ENCODE data around the gene CHI3L1.

Gene CHI3L1

GRCh38 chr1:203207751-203208150, 21.2 kb upstream of the CHI3L1 start:
- DNase-seq (ENCODE audit: low read depth, low spot score) = no peak
- no peak overlapping the region for H3K4me3 ChIP-seq (ENCODE audit: low read depth, low read length)
- in situ Hi-C loops (cut with HindIII; ENCODE audit: low sequenced_read_pairs) = no loop called here
- TF ChIP-seq, protein P1, sequence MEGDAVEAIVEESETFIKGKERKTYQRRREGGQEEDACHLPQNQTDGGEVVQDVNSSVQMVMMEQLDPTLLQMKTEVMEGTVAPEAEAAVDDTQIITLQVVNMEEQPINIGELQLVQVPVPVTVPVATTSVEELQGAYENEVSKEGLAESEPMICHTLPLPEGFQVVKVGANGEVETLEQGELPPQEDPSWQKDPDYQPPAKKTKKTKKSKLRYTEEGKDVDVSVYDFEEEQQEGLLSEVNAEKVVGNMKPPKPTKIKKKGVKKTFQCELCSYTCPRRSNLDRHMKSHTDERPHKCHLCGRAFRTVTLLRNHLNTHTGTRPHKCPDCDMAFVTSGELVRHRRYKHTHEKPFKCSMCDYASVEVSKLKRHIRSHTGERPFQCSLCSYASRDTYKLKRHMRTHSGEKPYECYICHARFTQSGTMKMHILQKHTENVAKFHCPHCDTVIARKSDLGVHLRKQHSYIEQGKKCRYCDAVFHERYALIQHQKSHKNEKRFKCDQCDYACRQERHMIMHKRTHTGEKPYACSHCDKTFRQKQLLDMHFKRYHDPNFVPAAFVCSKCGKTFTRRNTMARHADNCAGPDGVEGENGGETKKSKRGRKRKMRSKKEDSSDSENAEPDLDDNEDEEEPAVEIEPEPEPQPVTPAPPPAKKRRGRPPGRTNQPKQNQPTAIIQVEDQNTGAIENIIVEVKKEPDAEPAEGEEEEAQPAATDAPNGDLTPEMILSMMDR (IDR thresholded peaks at IDR 0.05; ENCODE audit: low read depth, low read length) = no peak

DNA sequence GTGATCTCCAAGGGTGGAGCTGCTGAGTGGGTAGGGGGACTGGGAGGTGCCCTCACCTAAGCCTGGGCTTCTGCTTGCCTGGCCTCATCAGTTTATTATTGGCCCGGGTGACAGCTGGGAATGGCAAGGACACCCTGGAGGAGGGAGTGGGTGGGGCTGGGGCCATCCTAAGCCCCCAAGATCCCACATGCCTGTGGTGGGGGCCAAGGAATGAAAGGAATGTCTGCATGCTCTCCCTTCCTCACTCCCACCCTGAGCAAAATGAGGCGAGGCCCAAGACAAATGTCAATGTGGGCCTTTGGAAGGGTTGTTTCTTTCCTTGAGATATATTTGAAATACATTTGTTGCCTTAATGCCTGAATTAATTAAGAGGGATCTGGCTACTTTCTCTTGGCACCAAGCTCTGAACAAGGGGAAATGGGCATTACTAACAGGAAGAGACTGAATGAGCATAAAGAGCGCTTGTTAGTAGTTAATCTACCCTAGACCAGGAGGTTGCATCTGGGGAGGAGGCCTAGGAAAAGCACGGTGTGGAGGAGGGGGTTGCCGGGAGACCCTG, 19.7 kb upstream of the CHI3L1 start:
- H3K4me3 ChIP-seq (ENCODE audit: low read depth, low read length) = no peak overlapping the region
- in situ Hi-C loops (cut with HindIII; ENCODE audit: low sequenced_read_pairs) = no loop called here
- TF ChIP-seq, protein P1 (IDR thresholded peaks at IDR 0.05; ENCODE audit: low read depth, low read length) = no peak
- no peak for DNase-seq (ENCODE audit: low read depth, low spot score)

GRCh38 chr1:203204756-203205155, 18.3 kb upstream of the CHI3L1 start:
- no peak for DNase-seq (ENCODE audit: low read depth, low spot score)
- in situ Hi-C loops (cut with HindIII; ENCODE audit: low sequenced_read_pairs) = no loop called here
- H3K4me3 ChIP-seq (ENCODE audit: low read depth, low read length) = no peak overlapping the region
- TF ChIP-seq, protein P1 (IDR thresholded peaks at IDR 0.05; ENCODE audit: low read depth, low read length) = no peak

GRCh38 chr1:203202431-203203245, 16.1 kb upstream of the CHI3L1 start:
- in situ Hi-C loops (cut with HindIII; ENCODE audit: low sequenced_read_pairs) = no loop called here

DNA sequence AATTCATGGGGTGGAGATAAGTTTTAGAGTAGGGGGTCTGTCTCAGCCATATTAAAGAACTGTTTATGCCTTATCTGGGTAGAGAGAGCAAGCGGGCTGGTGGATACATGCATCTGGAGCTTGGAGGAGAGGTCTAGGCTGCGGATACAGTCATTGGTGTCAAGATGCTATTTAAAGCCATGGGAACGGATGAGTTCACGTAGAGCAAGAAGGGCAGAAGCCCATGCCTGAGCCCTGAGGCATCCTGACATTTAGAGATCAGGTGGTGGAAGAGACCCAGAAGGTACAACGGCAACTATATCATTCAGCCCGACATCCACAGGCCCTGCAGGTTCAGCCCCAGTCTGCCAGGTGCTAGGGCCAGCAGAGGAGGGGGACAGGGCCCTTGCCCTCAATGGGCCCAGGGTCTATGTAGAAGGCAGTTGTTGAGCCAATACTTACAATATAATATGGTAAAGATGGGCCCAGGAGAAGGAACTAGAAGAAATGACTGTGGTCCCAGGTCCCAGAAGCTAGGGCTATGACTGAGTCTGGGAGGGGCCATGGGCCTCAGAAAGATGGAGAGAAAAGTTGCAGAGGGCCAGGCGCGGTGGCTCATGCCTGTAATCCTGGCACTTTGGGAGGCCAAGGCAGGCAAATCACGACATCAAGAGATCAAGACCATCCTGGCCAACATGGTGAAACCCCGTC, 15.2 kb upstream of the CHI3L1 start:
- TF ChIP-seq, protein P1 (IDR thresholded peaks at IDR 0.05; ENCODE audit: low read depth, low read length) = no peak
- no peak for DNase-seq (ENCODE audit: low read depth, low spot score)
- in situ Hi-C loops (cut with HindIII; ENCODE audit: low sequenced_read_pairs) = no loop called here
- no peak overlapping the region for H3K4me3 ChIP-seq (ENCODE audit: low read depth, low read length)

More at GRCh38 chr1:203202431-203203245, 16.1 kb upstream of the CHI3L1 start:
- no peak overlapping the region for H3K4me3 ChIP-seq (ENCODE audit: low read depth, low read length)
- TF ChIP-seq, protein P1 (IDR thresholded peaks at IDR 0.05; ENCODE audit: low read depth, low read length) = no peak
- DNase-seq (ENCODE audit: low read depth, low spot score) = peak; percentile 3

DNA sequence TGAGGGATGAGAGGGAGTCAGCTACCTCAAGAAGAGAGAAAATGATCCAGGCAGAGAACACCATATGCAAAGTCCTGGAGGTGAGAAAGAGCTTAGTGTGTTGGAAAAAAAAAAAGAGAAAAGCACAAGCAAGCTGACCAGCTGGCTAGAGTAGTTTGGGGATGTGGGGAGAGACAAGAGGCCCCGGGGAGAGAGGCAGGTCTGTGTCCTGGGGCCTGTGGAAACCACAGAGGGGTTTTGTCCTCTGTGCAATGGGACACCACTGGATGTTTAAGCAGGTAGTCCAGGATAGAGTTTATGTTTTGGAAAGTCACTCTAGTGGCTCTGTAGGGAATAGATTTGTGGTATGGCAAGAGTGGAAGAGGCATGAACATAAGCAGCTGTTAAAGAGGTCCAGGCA, 14.4 kb upstream of the CHI3L1 start:
- no peak overlapping the region for H3K4me3 ChIP-seq (ENCODE audit: low read depth, low read length)
- no peak for DNase-seq (ENCODE audit: low read depth, low spot score)
- TF ChIP-seq, protein P1 (IDR thresholded peaks at IDR 0.05; ENCODE audit: low read depth, low read length) = no peak
- in situ Hi-C loops (cut with HindIII; ENCODE audit: low sequenced_read_pairs) = no loop called here
